NCI-H2227 treated with DMSO at 0.1 percent for 48 hours (cell line): Measurements from ENCODE around the gene SSX2IP.

ENCODE experiments used
- DNase-seq: peaks from one replicate; lab custom pipeline; 2025; lab: John Stamatoyannopoulos, UW

Gene SSX2IP

DNA sequence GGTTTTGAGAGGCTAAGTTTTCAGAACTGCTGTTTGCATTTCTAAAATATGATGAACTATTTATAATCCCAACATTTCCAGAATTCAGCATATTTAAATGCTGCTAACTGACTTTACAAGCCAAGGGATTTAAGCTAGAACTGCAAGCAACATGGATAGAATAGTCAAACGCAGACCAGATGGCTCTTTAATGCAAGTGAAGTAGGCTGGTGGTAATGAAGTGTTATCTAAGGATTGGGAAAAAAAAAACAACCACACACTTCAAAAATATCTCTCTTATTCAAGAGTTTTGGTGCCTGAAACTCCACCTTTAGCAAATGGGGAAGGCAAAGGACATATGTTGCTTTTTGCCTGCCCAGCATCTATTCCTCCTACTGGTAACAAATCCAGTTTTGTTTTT is 20.9 kb upstream of the SSX2IP start:
- no peak for DNase-seq

DNA sequence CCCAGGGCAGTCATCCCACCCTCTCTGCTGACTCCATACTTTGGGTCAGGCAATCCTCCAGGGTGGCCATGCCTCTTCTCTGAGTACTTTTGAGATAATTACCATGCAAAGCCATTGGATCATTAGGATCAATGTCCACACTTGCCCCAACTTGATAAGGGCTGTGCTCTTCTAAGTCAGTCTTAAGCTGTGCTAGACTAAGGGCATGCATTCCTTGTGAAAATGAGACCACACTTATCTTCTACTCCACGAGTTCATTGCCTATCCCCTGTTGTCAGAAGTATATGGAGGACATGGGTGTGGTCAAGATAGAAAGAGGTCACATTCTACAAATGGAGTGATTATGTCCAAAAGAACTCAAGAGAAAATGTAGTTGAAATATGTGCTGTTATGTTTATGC is 18.9 kb upstream of the SSX2IP start:
- DNase-seq: no peak

DNA sequence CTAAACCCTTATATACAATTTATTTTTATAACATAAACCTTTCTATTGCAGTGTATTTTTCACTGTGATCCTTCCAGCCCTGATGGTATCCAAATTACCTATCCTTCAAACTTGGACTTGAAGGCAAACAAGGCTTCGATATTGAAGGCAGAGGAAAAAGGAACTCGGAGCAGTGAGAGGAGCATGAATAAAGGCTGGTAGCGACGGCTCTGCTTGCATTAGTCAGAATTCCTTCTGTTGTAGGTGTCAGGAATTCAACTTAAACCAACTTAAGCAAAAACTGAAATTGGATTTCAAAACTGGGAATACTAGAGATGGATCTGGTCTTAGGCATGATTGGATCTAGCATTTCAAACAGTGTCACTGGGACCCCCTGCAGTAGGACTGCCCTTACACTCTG is 17.8 kb upstream of the SSX2IP start:
- DNase-seq: no peak

DNA sequence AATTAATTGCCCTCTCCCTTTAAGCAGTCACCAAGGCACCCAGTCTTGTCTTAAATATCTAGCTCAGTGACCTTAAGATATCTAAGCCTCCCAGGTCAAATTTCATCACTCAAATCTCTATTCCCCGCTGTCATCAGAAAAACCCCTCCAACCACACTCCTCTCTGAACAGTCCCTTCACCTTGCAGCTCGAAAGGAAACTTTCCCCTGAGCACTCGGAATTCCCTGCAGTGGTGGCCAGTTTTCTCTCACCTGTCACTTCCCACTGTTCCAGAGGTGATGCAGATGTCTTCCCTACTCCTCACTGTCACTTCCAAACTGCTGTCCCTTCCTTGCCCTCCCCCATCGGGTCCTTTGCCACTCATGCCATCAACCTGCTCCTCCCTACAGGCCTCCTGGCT is 15.3 kb upstream of the SSX2IP start:
- DNase-seq: no peak

DNA sequence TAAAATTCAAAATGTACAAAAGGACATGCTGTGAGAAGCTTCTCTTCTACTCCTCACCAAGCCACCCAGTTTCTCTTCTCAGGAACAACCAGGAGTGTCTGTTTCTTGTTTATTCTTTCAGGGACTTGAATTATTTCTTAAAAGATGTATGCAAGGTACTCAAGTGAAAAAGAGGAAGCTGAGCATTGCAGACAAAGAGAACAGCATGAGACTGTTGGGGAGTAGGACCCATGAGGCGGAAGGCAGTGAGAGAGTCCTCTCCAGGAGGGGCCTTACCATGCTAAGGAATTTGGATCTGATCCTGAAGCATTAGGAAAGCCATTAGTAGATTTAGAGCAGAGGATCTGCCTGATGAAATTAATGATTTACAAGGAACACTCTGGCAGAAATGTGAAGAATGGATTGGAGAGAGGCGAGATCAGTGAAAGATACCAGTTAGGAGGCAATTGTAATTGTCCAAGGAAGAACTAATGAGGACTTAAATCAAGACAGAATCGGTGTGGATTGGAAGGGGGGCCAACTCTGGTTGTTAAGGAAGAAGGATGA is 14.7 kb upstream of the SSX2IP start:
- no peak for DNase-seq

DNA sequence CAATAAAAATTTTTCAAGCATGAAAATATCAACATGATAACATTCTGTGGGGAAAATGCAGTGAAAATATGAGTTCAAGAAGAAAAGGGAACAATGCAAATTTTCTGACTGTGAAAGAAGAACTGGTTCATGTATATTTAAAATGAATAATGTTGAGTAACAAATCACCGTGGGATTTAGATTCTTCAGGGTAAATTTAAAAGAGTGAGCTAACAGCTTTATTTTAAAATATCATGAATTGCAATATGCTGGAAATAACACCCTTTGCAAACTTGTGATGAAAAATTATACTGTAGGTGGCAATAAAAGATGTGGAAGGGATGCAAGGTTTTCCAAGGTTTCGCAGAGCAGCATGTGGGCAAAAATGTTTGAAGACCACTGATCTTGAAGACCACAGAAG is 13.2 kb upstream of the SSX2IP start:
- no peak for DNase-seq

DNA sequence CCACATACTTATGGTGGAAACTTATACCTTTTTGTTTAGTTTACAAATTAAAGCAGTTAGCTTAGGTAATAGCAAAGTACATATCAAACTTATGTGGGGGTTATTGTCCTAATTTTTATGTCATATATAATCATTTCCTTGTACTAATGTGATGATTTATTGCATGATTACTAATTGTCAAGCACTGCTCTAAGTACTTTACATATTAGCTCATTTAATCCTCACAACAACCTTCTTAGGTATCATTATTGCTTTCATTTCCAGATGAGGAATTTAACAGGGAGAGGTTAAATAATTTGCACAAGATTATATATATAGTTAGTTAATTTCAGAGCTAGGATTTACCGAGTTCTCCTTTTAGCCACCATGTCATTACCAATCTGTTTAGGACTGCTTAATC is 11.9 kb upstream of the SSX2IP start:
- DNase-seq: no peak

DNA sequence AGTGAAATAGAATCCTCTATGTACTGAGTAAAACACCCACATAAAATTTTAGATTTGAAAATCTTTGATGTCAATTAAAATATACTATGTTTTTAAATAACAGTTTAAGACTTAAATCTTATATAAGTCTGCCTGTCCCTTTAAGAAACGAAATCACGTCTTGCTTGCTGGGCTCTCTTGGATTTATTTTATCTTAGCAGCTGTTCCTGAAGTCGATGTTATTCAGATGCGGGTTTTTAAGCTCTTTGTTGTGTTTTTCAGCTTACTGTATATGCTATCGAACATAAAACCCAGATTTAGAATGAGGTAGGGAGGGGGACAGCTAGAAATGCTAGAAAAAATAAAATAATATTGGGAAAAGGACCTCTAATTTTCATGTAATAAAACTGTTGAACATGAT is 11.1 kb upstream of the SSX2IP start:
- DNase-seq: no peak

DNA sequence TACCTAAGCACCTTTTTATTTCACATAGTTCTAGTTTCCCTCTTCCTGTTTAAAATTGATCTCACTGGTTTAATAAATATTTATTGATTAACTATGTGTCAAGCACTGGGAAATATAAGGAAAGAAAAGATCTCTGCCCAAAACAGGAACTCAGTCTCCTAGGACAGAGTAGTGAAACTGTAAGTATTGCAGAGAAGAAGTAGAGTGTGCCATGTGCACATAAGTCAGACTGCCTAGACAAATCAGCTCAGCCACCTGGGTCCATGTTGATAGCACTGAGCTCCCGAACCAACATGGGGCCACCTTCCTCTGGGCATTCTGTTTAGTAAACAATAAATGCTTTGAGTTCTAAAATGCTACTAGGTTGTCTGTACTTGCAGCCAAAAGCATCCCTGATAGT is 9.8 kb upstream of the SSX2IP start:
- no peak for DNase-seq

DNA sequence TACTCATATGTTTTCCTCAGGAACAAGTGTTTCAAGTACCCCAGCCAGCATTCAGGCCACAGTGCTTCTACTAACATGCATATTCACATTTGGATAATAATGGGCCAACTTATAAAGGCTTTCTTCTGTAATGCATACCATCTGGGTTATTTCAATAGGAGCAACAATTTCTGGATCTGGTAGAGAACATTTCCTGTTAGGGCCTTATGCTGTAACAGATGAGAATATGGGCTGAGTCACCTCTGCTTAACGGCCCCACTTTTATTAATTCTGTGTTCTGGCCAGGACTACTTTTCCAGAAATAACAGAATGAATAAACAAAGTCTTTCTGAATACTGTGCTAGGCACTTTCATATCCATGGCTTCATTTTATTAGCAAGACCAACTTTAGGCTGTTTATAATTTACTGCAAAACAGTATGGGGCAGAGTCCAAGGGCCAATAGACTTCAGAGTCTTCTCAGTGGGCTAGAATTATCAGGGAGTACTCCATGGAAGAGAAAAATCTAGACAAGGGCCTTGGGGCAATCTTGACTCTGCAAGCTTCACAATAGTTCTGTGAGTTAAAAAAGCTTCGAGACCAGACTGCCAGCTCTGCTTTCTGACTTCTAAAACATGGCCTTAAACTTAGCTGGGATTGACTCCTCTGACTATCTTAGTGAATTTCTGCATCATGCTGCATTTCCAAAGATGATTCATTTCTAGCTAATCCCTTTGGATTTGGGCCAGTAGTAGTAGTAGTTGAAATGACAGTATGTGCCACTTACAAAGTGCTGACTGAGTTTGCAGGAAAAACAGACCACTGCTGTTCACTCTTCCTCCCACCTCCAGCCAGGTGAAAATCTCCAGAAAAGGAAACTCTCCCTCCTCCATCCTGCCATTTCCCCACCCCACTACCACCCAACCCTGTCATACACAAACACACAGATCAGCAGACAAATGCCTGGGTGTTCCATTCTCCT is 8.2 kb upstream of the SSX2IP start:
- DNase-seq: no peak

DNA sequence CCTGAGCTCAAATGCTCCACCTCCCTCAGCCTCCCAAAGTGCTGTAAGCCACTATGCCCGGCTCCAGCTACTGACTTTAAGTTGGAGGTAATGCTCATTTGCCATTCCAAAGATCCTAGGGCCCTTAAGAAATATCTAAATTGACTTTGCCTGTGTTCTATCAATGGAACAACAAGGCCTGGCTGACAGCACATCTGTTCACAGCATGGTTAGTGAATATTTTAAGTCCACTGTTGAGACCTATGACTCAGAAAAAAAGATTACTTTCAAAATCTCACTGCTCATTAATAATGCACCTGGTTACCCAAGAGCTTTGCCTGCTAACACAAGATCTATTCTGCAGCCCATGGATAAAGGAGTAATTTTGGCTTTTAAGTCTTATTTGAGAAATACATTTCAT is 3.5 kb upstream of the SSX2IP start:
- DNase-seq: no peak

DNA sequence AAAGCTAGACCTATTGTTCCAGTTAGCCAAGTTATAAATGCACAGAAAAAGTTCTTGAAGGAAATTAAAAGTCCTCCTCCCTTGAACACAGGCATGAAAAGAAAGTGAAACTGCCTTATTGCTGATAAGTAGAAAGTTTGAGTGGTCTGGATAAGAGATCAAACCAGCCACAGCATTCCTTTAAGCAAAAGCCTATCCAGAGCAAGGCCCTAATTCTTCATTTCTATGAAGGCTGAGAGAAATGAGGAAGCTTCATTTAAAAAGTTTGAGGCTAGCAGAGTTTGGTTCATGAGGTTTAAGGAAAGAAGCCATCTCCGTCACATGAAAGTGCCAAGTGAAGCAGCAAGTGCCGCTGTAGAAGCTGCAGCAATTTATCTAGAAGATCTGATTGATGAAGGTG is 2.7 kb upstream of the SSX2IP start:
- no peak for DNase-seq

DNA sequence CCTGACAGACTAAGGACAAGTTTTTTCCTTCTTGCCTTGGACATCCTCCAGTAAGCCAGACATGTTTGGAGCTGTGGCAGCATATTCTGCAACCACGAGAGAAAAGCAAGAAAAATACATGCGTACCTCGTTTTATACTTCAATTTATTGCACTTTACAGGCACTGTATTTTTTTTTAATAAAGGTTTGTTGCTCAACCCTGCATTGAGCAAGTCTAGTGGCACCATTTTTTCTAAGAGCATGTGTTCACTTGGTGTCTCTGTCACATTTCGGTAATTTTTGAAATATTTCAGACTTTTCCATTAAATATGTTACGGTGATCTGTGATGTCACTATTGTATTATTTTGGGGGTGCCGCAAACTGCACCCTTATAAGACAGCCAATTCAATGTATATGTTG is 2.1 kb upstream of the SSX2IP start:
- DNase-seq: no peak

DNA sequence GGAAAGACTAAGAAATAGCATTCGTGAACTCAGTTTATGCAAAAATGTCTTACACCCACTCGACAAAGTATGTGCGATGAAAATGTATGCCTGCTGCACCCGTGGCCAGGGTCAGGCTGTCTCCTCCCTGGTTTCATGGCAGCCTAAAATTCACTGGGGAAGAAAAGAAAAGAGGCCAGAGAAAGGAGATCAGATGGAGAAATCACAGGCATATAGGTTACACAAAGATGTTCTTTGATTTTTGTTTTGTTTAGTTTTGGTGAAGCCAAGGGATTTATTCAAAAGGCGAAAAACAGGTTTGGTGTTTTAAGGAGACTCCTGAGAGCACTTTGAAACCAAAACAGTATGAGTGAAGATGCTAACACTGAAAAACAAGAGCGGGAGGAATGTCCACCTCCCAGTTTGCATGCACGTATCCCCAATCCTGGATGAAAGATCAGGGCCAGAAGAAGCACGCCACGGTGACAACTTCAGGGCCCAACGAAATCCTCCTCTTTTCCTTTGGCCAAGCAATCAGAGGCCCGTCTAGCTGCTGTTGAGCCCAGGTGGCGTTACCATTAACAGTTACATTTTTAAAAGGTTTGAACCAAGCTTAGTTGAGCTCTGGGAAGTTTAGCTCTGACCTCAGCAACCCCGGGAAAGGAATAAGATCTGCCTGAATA is 992 bp upstream of the SSX2IP start:
- DNase-seq: peak; percentile 27

DNA sequence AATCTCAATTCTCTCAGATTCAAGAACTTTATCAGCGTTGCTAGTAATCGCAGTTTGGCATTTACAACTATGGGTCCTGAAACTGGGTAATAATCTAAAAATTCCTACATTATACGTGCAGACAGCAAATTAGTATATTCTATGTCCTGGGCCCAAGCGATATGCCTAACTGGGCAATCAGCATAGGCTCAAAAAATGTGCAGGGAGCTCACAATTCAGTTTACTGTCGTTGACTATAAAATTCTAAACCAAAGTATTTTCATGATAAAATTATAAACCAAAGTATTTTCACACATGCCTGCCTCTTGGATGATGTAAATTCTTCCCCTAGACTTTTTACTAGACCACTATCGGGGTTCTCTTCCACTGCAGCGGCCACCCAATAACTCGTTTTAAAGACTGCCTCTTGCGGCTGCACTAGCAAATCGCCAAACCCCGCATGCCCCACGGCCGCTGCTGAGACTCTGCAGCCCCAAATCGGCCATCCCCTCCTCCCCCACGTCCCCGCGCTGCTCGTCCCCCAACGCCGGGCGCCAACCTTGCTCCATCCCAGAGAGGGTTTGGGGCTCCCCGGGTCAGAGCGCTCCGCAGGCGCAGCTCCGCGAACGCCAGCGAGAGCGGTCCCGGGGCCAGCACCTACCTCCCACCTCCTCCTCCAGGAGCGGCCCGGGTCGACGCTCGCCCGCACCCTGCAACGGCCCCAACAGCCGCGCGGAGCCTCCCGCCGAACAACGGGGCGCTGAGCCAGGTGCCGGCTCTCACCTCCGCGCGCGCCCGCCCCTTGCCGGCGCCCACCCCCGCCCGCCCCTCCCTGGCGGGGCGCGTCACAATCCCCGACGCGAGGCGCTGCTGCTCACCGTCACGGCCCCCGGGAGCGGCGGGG is 506 bp downstream of the SSX2IP start:
- DNase-seq: peak; percentile 91

DNA sequence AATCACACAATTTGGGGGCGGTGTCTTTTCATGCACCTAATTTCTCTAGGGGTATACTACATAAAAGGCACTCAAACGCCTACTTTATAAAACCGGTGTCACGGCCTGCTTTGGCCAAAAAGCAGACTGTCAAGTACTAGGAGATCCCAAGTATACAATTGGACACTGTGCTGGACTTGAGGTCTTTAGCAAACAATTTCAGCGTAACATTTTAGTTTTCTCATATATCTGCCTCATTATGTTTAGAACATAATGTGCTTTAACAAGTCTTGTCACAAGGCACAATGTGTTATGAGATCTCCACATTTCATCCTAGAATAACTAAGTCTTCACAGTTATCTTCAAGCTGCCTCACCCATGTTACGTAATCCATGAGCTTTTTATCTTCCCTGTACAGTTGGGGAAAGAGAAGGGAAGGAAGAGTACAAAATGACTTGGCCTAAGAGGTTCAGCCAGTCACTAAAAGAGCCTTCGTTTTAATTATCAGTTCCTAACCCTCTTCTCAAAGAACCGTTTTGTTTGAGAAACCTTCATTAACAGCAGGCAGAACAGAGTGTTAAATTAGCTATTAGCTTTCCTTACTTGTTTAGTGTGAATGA is 1.7 kb downstream of the SSX2IP start:
- peak; percentile 12 for DNase-seq

DNA sequence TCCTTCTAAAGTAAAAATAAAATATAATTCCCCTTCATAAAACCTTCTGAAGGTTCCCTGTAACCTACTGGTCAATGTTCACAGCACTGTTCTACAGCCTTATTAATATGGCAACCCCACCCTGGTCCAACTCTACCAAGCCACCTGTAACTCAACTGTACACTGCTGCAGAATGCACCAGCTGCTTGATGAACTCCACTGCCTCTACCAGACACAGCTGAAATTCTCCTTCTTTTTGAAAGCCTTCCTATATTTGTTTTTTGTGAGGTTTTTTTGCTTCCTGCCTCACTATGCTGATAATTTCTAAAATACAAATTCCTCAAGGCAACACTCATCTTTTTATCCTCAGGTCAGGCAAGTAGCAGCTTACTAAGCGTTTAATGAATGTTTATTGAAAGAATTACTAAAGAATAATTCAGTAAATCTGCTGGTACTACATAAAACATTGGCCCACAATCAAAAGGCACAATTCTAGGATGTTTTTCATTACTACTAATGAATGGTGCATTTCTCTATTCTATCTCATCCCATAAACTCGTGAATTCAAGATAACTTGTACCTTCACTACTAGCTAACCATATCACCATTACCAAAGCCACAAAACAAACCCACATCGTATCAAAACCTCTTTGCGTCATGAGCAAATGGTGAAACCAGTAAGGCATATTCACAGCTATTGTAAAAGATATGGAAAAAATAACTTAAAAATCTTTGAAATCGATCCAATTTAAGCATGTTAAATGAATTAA is 2.4 kb downstream of the SSX2IP start:
- DNase-seq: no peak

DNA sequence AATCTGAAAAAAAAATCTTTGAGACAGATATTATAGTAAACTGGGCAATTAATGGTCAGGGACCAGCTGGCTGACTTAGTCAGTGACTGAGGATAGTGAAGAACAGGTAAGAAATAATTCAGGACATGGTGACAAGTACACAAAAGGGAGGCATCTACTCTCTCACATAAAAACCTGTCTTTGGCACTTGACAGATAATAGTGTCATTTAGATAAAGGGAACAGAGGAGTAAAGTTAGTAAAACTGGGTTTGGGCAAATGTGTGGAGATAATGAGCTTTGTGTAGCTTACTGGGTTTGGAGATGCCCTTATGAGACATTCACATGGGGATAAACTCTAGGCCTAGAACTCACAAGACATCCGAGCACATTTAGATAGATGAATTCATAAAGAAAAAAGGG is 4.0 kb downstream of the SSX2IP start:
- DNase-seq: no peak

DNA sequence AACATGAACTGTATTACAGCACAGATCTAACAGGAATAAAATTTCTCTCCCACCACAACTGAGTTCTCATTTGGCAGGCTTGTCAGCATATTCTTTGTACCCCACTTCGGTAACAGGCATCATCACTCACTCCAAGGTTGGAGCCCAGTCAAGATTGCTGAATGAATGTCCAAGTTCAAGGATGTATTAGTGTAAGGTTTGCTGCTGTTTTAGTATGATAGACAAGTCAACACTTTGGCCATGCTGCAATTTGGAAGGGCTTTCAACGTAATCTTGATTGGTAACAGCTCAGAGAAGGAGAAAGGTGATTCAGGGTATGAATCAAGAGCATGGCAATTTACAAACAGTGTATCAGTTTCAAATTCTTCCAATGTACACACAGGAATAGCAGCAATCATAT is 6.8 kb downstream of the SSX2IP start:
- no peak for DNase-seq

DNA sequence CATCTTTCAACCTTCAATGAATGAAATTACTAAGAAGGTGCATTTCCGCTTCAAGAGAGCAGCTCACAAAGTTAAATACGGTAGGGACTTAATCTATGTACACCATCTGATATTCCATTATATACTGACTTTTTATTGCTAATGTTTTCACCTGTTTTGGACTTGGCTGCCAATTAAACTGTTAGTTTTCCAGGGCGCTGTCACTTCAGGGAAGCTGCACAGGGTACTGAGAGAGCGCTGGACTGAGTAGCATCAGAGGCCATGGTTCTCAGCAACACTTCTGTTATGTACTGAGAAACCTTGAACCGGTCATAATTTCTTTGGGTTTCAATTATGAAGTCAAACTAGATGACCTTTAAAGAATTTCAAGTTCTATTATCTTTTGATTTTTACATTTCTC is 8.2 kb downstream of the SSX2IP start:
- DNase-seq: no peak

DNA sequence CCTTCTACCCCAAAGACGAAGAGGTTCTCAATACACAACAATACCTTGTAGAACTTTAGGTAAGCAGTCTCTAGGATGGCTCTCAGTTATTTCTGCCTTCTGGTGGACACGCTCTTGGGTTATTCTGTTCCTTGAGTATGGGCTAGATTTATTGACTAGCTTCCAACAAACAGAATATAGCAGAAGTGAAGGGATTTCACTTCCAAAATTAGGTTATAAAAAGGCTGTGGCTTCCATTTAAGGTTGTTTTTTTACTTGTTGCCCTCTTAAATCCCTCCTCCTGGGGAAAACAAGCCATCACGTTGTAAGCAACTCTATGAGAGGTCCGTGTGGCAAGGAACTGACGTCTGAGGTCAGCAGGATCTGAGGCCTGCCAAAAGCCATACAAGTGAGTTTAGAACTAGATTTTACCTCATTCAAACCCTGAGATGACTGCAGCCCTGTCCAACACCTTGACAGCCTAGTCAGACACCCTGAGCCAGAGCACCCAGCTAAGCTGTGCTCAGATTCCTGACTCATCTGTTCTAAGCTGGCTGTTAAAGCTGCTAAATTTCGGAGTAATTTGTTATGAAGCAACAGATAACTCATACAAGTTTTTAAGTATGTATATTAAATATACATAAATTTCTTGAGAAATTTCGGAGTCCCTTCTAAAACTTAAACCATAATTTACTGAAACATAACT is 12.7 kb downstream of the SSX2IP start:
- no peak for DNase-seq
